HG02981 (cell line): ENCODE results near the gene PPP2R3B.

ENCODE experiments used
- ATAC-seq: cut with Tn5 transposase; IDR thresholded peaks from one replicate; pipeline ENCODE4 v1.9.1; 2021; ENCODE audit warnings: mild to moderate bottlenecking, moderate library complexity; ENCODE audit not compliant: unreplicated experiment

Gene PPP2R3B

GRCh38 chrX:372856-373640 is 13.7 kb downstream of the PPP2R3B start:
- no peak for ATAC-seq

- ATAC-seq: no peak
Measured at GRCh38 chrX:371907-372306, 14.8 kb downstream of the PPP2R3B start.

- no peak for ATAC-seq
Measured at GRCh38 chrX:370963-371745, 15.6 kb downstream of the PPP2R3B start.

- ATAC-seq: no peak
Measured at GRCh38 chrX:370244-370962, 16.3 kb downstream of the PPP2R3B start.

- no peak for ATAC-seq
Measured at GRCh38 chrX:369563-370101, 17.1 kb downstream of the PPP2R3B start.

- ATAC-seq: no peak
Measured at GRCh38 chrX:368811-369562, 17.7 kb downstream of the PPP2R3B start.

- no peak for ATAC-seq
Measured at GRCh38 chrX:367866-368265, 18.8 kb downstream of the PPP2R3B start.

- no peak for ATAC-seq
Measured at GRCh38 chrX:367349-367748, 19.4 kb downstream of the PPP2R3B start.

GRCh38 chrX:363621-364375 is 22.9 kb downstream of the PPP2R3B start:
- ATAC-seq: no peak

GRCh38 chrX:362937-363620 is 23.6 kb downstream of the PPP2R3B start:
- ATAC-seq: no peak

GRCh38 chrX:362351-362750 is 24.4 kb downstream of the PPP2R3B start:
- ATAC-seq: no peak

- no peak for ATAC-seq
Measured at GRCh38 chrX:361231-362145, 25.2 kb downstream of the PPP2R3B start.

- ATAC-seq: no peak
Measured at GRCh38 chrX:360496-361150, 26.1 kb downstream of the PPP2R3B start.

GRCh38 chrX:358651-359143 is 28.0 kb downstream of the PPP2R3B start:
- ATAC-seq: no peak

GRCh38 chrX:357693-358471 is 28.8 kb downstream of the PPP2R3B start:
- ATAC-seq: no peak

GRCh38 chrX:357035-357692 is 29.5 kb downstream of the PPP2R3B start:
- ATAC-seq: no peak
